Stimulated activated CD4-positive, alpha-beta T cell treated with anti-CD3 and anti-CD28 coated beads, Interleukin-2, amount 100 ng/mL, for 24 hours (primary cell): ENCODE data around the gene PAFAH1B1.
"Not testable (repeated sequence)": the region's sequence is repeated elsewhere in the genome, so short reads cannot be mapped to it uniquely, and the experiment has no call there.

Experiments used
- DNase-seq, 2 donors: peaks; one replicate each; pipeline ENCODE4 v3.0.0-alpha.2; 2020

PAFAH1B1 gene

DNA sequence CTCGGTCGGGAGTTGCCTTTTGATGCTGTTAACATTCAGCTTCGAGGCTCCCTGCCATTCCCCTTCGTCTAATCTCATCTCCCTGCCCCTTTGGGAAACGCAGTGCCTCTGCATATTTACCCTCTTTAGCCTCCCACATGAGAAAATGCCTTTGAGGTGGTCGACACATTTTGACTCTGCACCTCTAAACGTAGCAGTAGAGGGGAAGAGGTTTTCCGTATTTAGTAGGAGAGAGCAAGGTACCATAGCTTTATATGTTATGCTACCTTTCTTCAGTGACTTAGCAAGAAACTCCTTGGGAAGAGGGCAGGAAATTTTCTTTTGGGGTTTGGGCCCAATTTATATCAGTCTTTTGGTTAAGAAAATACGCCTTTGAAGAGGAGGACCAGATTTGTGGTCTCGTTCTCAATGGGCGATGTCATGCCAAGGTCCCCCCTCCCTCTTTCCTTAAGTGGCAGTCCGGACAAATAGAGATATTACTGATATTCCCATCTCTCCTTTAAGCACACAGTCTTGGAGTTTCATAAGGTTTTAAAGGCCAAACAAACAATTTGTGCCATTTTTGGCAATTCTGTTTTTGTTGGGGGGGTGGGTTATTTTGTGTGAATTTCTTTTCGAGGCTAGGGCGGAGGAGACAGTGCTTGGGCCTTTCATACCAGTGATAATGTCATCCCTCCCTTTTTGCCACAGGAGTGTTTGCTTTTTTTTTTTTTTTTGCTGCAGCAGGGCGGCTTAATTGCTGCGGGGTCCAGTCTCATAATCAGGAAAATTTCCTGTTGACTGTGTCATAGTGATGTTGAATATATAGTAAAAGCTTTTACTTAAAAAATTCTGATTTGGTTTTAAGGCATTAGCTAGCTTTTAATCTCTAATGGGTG is 1.5 kb downstream of the PAFAH1B1 start:
- no peak for DNase-seq

GRCh38 chr17:2595716-2596115 is 2.3 kb downstream of the PAFAH1B1 start:
- no peak for DNase-seq

- no peak for DNase-seq
Observed at GRCh38 chr17:2598166-2598565, 4.7 kb downstream of the PAFAH1B1 start.

- DNase-seq = no peak
Observed at GRCh38 chr17:2602597-2603017, 9.2 kb downstream of the PAFAH1B1 start.

GRCh38 chr17:2608350-2608913 is 15.0 kb downstream of the PAFAH1B1 start:
- no peak for DNase-seq

DNA sequence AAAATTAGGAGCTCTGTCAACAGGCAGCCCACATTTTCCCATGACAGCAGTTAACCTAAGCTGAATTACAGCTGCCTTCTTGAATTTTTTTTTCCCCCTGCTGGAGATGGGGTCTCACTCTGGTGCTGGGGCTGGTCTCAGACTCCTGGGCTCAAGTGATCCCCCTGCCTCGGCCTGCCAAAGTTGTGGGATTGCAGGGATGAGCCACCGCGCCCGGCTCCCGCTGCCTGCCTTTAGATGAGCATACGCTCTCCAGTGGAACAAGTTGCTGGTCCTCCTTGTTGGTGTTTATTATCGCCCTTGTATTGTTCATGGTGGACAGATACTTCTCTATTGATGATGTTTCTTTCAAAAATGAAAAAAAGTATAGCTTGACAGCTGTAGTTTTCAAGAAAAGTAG is 15.6 kb downstream of the PAFAH1B1 start:
- no peak for DNase-seq

- DNase-seq = no peak
Observed at GRCh38 chr17:2610195-2611175, 17.0 kb downstream of the PAFAH1B1 start.

DNA sequence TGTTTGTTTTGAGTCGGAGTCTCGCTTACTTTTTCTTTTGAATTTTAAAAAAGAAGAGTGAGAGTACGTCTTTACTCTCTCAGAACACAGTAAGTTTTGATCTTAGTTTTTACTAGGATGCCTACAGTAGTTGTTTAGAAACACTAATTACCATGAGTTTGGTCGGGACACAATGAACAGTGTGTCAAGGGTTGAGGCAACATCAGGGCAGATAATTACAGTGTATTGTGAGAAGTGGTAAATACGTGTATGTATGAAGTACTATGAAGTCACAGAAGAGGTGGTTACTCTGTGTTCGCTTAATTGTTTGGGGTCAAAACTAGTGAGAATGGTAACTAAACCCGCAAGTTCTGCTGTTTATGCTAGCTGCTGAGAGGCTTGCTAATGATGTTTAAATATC is 18.2 kb downstream of the PAFAH1B1 start:
- no peak for DNase-seq

- no peak for DNase-seq
Observed at GRCh38 chr17:2612630-2613029, 19.2 kb downstream of the PAFAH1B1 start.

- DNase-seq = no peak
Observed at GRCh38 chr17:2613089-2613808, 19.8 kb downstream of the PAFAH1B1 start.

- DNase-seq = no peak
Observed at GRCh38 chr17:2615882-2616281, 22.4 kb downstream of the PAFAH1B1 start.

GRCh38 chr17:2621241-2621640 is 27.8 kb downstream of the PAFAH1B1 start:
- DNase-seq = no peak

DNA sequence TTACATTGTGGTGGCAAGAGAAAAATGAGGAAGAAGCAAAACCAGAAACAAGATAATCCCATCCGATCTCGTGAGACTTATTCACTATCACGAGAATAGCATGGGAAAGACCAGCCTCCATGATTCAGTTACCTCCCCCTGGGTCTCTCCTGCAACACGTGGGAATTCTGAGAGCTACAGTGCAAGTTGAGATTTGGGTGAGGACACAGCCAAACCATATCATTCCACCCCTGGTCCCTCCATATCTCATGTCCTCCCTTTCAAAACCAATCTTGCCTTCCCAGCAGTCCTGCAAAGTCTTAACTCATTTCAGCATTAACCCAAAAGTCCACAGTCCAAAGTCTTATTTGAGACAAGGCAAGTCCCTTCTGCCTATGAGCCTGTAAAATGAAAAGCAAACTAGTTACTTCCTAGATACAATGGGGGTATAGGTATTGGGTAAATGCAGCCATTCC is 28.5 kb downstream of the PAFAH1B1 start:
- not testable (repeated sequence) for DNase-seq

DNA sequence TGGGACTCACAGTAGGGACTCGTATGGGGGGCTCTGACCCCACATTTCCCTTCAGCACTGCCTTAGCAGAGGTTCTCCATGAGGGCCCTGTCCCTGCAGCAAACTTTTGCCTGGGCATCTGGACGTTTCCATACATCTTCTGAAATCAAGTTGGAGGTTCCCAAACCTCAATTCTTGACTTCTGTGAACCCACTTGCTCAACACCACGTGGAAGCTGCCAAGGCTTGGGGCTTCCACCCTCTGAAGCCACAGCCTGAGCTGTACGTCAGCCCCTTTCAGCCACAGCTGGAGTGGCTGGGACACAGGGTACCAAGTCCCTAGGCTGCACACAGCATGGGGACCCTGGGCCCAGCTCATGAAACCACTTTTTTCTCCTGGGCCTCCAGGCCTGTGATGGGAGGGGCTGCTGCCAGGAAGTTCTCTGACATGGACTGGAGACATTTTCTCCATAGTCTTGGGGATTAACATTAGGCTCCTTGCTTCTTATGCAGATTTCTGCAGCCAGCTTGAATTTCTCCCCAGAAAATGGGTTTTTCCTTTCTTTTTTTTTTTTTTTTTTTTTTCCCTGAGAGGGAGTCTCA is 29.4 kb downstream of the PAFAH1B1 start:
- DNase-seq = not testable (repeated sequence)

GRCh38 chr17:2624292-2624731 is 30.9 kb downstream of the PAFAH1B1 start:
- no peak for DNase-seq

- not testable (repeated sequence) for DNase-seq
Observed at GRCh38 chr17:2626626-2627219, 33.3 kb downstream of the PAFAH1B1 start.

DNA sequence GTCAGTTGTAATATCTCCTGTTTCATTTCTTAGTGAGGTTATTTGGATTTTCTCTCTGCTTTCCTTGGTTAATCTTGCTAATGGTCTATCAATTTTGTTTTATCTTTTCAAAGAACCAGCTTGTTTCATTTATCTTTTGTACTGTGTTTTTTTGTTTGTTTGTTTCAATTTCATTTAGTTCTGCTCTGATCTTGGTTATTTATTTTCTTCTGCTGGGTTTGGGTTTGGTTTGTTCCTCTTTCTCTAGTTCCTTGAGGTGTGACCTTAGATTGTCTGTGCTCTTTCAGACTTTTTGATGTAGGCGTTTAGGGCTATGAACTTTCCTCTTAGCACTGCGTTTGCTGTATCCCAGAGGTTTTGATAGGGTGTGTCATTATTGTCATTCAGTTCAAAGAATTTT is 35.5 kb downstream of the PAFAH1B1 start:
- not testable (repeated sequence) for DNase-seq

DNA sequence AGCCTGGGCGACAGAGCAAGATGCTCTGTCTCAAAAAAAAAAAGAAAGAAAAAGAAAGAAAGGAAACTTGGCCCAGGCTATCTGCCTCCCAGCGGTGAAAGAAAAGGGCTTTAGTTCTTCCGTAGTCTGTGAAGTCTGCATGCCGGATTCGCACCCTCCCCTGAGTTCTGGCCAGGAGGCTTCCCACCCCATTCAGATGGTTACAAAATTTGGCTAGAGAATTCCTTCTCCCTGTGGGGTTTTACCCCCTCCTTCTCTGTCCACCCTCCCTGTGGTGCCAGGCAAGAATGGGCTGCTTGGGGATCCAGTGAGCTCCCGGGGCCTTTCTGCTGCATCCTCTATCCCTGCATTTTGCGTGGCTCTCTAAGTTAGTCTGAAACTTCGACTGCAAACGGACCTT is 37.8 kb downstream of the PAFAH1B1 start:
- DNase-seq = no peak

DNA sequence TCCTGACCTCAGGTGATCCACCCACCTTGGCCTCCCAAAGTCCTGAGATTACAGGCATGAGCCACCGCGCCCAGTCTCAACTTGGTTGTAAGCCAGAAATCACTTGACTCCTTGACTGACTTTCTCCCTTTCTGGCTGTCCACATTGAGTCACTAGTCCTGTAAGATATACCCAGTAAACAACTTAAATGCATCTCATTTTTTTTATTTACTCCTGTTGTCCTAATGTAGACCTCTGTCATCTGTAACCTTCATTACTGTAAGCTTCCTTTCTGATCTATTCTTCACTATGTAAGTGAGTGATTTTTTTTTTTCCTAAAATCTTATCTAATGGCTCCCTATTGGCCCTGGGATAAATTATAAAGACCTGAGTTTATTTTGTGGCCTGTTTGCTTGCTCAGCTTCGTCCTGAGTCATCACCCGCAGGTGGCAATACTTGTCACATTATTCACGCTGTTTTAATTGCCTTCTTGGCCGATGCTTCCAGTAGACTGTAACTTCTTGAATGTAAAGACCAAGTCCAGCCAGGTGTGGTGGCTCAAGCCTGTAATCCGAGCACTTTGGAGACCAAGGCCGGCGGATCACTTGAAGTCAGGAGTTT is 41.0 kb downstream of the PAFAH1B1 start:
- DNase-seq = no peak

- DNase-seq = no peak
Observed at GRCh38 chr17:2635241-2635640, 41.8 kb downstream of the PAFAH1B1 start.

DNA sequence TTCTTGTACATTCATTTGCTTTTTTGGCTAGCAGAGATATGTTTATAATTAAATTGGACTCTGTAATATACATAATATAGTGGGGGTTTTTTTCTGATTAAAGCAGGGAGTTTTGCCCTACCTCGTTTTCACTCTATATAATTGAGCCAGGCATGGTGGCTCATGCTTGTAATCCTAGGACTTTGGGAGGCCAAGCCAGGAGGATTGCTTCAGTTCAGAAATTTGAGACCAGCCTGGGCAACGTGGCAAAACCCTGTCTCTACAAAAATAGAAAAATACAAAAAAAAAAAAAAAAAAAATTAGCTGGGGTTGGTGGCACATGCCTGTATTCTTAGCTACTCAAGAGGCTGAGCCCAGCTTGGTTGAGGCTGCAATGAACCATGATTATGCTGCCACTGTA is 42.2 kb downstream of the PAFAH1B1 start:
- DNase-seq = no peak
